ENCODE data around the gene TEX264.

The TEX264 gene

DNA sequence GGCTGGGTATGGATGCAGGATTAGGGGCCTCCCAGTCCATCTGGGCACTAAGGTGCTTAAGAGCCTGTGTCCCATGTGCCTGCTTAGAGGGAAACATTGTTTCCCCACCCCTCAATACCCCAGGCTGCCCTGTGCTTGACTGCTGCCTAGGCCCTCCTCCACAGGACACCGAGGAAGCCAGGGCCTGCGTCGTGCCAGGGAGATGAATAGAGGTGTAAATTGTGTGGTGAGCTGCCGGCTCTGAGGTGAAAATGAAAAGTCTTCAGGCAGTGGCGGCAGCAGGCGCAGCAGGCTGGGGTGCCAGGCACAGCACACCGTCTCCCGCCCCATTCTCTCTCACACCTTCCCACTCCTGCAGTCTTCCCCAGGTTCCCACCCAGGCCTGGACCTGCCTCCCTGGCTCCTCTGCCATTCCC is 21.9 kb downstream of the TEX264 start:
- no peak for DNase-seq (ENCODE audit: low read depth)

DNA sequence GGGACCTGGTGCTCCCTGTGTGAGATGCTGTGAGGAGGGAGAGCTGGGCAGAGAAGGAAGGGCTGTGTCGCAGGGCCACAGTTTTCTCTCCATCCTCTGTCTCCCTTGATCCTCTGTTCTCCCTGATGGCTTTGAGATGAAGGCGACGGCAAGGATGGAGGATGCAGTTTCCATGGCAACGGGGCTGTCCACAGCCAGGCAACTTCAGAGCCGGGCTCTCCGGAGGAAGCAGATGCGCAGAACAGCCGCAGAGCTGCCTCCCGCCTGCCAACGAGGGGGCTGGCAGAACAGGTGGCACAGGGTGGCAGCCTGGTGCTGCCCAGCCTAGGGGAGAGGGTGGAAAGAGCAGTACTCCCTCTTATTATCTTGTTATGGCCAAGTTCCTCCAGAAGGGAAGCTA is 25.9 kb downstream of the TEX264 start:
- no peak for DNase-seq (ENCODE audit: low read depth)

DNA sequence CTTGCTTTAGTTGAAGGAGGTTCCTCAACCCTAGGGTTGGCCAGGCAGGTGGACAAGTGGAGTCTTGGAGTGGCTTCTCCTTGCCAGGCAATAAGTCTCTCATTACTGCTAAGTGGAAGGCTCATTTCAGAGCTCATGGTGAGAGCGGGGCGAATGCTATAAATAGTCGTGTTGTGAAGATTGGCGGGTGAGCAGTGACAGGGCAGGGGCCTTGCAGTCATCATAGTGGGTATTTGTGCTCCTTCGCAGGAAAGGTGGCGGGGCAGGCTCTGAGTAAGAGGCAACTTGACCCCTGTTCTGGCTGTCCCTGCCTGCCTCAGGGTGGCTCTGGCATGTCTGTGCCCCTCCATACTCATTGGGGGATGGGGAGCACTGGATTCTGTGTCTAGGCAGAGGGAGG is 27.2 kb downstream of the TEX264 start:
- no peak for DNase-seq (ENCODE audit: low read depth)

DNA sequence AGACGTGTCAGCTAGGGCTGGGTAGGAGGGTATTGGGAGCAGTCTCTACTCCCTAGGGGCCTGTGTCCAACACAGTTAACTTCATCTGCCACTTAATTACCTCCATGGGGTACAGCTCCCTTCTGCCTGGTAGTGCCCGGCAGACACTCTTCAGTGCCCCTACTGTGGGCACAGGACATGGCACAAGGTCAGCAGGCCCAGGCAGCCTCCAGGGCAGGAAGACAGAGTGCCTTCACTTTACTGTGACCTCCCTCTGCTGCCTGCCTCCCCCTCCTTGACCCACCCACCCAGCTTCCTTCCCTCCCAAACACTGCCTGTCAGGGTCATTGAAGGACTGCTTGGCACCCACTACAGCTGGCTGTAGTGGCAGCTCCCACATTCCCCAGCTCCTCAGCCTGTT is 29.4 kb downstream of the TEX264 start:
- no peak for DNase-seq (ENCODE audit: low read depth)

GRCh38 chr3:51702156-51702555 is 31.1 kb downstream of the TEX264 start:
- DNase-seq (ENCODE audit: low read depth), result no peak

DNA sequence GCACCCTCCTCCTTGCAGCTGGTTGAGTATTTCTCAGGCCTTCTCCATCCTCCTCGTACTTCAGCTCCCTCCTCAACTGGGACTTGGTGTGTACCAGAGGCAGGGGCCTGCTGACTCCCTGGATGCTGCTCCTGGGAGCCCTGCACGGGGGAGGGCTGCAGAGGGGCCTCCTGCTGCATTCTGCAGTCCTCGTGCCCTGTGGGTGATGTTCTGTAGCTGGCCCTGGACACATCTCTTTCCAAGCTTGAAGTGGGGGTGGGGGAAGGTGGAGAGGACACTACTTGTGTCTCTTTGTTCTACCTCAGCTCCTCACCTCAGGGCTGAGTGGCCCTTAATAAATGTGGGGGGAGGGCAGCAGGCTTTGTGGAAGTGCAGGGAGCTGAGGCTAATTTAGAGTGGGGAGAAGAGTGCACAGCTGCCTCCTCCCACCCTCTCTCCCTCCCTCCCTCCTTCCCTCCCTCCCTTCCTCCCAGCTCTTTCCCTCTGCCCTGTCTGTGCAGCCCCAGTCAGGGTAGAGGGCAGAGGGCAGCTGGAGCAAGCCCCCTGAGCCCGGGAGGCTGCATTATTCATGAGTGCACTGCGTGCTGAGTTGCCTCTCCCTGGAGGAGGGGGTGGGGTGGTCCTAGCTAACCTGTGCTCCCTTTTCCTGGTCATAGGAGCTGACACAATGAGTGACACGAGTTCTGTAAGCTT is 32.2 kb downstream of the TEX264 start:
- DNase-seq (ENCODE audit: low read depth), result no peak

GRCh38 chr3:51703761-51704510 is 32.9 kb downstream of the TEX264 start:
- no peak for DNase-seq (ENCODE audit: low read depth)

DNA sequence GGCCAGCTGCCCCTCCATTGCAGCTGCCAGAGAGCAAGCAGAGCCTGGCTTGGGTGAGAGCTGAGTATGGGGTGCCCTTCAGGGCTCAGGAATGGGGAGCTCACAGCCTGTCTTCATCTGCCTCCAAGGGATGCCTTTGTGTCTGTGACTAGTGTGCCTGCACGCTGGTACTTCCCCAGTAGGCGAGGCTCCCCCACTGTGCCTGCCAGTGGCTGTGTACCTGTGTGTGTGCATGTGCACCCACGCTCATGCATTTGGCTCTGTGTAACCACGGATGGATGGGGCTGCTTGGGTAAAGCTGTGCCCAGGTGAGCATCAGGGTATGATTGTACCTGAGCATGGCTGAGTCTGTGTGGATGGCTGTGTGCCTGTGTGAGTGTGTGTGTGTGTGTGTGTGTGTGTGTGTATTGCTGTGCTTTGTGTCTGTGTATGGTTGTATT is 33.5 kb downstream of the TEX264 start:
- no peak for DNase-seq (ENCODE audit: low read depth)

DNA sequence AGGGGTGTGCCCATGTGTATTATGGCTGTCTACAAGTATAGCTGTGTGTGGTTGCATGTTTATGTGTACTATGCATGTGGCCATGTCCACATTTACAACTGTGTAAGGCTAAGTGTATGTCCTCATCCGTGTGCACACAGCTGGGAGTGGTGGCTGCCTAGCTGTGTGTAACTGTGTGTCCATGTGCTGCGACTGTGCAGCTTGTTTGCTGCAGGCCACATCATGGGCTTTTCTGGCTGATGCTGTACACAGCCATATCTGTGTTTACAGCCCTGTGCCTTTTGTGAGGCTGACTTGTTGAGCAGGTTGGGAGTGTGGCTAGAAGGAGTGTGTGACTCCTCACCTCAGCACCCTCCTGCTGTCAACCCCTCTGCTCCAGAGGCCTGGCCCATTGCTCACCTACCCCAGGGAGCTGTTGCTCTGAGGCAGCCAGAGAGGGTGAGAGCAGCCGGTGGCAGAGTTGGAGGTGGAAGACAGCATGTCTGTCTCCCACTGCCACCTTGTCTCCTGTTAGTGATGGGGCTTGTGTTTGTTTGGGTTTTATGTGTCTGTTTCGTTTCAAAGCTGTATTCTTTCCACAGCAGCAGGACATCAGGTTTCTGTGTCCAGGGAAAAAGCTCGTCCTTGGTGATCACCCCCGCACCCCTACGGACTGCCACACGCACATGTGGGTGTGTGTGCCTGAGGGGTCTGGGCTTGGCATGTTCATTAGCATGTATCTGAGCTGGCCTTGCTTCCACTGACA is 34.4 kb downstream of the TEX264 start:
- DNase-seq (ENCODE audit: low read depth), result no peak

GRCh38 chr3:51706021-51706485 is 35.0 kb downstream of the TEX264 start:
- no peak for DNase-seq (ENCODE audit: low read depth)

DNA sequence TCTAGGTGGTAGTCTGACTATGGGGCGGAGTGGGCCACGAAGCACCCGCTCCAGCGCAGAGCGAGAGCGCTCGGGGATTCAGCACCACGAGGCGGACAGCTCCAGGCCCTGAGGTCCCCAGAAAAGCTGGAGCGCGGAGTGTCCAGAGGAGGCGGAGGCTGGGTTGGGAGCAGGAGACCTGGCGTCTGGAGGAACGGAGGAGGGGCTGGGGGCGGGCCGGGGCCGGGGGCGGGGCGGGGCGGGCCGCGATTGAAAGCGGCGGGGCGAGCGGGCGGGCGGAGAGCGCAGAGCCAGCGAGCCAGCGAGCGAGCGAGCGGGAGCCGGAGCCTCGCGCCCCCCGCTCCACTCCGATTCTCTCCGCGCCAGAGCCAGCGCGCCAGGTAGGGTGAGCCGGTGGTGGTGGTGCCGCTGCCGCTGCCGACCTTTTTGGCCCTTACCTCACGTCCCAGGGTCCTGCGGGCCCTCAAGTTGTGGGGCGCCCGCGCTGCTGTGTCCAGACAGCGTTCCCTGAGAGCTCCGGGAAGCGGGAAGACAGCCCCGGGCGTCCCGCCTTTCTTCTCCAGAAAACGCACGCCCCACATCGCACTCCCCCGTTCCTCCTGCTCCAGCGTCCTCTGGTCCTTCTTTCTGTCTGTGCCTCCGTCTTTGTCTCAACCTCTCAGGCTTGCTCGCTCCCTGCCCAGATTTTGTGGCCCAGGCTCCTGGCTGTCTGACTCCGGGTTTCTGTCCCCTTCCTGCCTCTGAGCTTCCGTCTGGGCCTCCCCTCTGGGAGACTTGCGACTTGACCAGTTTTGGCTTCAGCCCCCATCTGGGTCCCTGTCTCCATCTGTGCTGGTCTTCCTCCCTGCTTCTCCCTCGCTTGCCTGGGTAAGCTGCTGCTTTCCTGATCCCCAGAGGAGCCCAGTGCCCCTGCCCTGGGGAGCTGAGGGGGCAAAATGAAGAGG is 36.0 kb downstream of the TEX264 start, which contains the start of gene GRM2:
Gene GRM2 (plus strand): TSS at position 281 of the 944 bp plus-strand sequence. CDS start 1,916 bp downstream, outside the sequence.
- DNase-seq (ENCODE audit: low read depth), result no peak

DNA sequence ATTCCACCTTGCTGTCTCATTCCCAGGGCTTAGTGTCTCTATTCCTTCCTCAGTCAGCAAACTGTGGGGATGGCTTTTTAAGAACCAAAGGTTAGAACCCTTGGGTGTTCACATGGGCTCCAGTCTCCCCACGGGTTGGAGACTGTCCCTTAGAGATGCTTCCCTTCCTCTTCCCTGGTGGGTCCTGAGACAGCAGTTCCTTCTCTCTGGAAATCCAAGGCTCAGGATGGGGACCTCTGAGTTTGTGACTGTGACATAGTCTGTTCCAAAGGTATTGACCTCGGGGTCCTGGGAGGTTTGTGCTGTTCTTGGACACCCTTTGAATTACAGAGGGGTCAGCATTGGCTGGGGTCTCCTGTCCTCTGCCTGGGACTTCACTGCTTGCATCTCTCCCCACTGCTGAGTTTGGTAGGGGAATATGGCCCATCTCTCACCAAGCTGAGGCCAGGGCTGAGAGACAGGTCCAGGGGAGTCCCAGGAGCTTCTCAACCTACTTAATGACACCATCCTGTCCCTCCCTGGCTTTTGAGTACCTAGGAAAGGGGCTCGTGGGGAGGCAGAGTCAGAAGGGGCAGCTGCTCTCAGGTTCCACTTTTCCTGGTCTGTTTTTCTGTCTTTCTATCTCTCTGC is 37.3 kb downstream of the TEX264 start:
- no peak for DNase-seq (ENCODE audit: low read depth)

- DNase-seq (ENCODE audit: low read depth), result no peak
Measured at GRCh38 chr3:51709004-51709420, 38.0 kb downstream of the TEX264 start.

GRCh38 chr3:51709675-51710074 is 38.6 kb downstream of the TEX264 start:
- DNase-seq (ENCODE audit: low read depth), result no peak

GRCh38 chr3:51710631-51711351 is 39.7 kb downstream of the TEX264 start:
- no peak for DNase-seq (ENCODE audit: low read depth)

- no peak for DNase-seq (ENCODE audit: low read depth)
Measured at GRCh38 chr3:51711352-51712037, 40.4 kb downstream of the TEX264 start.

DNA sequence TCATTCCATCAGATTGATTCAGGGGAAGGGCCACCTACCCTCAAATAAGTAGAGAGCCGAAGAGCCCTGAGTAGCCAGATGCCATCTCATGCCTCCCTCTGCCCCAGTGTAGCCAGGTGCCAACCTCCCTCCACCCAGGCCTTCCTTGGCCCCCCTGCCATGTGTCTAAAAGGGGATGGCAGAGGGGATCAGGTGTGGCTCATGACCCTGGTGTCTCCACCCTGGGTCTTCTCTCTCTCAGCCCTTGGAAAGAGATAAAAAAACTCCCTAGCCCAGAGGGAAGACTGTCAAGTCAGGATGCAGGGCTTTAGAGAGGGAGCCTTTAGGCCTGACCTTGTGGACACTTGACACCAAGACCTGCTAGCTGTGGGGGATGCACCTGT is 41.0 kb downstream of the TEX264 start:
- DNase-seq (ENCODE audit: low read depth), result no peak

DNA sequence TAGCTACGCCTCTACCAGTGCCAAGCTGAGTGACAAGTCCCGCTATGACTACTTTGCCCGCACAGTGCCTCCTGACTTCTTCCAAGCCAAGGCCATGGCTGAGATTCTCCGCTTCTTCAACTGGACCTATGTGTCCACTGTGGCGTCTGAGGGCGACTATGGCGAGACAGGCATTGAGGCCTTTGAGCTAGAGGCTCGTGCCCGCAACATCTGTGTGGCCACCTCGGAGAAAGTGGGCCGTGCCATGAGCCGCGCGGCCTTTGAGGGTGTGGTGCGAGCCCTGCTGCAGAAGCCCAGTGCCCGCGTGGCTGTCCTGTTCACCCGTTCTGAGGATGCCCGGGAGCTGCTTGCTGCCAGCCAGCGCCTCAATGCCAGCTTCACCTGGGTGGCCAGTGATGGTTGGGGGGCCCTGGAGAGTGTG is 41.5 kb downstream of the TEX264 start:
- DNase-seq (ENCODE audit: low read depth), result no peak

GRCh38 chr3:51712963-51713362 is 41.9 kb downstream of the TEX264 start:
- no peak for DNase-seq (ENCODE audit: low read depth)
